Breast epithelium (tissue), 3 donors: ENCODE results near the gene LEMD1.

Experiments
- POLR2A ChIP-seq: fragments of 450-650 bp; IDR thresholded peaks from one replicate; pipeline ENCODE4 v1.6.1; 2016; ENCODE audit warnings: antibody characterized with exemption, mild to moderate bottlenecking, moderate library complexity
- TF ChIP-seq, protein P1 (sequence below), 3 donors: fragments of 450-650 bp; IDR thresholded peaks; one replicate each; pipeline ENCODE4 v1.5.1; 2016 to 2017; ENCODE audit warnings: antibody characterized with exemption in 3 of 3, mild to moderate bottlenecking in 3 of 3, moderate library complexity in 3 of 3

DNA sequence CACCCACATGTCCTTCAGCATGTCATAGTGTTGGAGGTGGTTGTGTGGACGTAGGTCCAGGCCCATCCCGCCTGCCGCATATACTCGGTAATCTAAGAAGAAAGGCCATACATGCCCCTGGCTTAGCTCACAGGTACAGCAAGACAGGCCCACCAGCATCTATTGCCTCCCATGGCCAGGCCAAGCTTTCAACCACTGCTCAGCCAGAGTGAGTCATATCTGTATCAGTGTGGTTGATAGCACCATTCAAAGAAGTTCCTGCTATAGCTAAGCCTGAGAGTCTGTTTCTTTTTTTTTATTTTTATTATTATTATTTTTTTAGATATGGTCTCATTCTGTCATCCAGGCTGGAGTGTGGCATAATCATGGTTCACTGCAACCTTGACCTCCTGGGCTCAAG lies 82.1 kb downstream of the LEMD1 start:
- TF ChIP-seq, protein P1, sequence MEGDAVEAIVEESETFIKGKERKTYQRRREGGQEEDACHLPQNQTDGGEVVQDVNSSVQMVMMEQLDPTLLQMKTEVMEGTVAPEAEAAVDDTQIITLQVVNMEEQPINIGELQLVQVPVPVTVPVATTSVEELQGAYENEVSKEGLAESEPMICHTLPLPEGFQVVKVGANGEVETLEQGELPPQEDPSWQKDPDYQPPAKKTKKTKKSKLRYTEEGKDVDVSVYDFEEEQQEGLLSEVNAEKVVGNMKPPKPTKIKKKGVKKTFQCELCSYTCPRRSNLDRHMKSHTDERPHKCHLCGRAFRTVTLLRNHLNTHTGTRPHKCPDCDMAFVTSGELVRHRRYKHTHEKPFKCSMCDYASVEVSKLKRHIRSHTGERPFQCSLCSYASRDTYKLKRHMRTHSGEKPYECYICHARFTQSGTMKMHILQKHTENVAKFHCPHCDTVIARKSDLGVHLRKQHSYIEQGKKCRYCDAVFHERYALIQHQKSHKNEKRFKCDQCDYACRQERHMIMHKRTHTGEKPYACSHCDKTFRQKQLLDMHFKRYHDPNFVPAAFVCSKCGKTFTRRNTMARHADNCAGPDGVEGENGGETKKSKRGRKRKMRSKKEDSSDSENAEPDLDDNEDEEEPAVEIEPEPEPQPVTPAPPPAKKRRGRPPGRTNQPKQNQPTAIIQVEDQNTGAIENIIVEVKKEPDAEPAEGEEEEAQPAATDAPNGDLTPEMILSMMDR (IDR thresholded peaks at IDR 0.05): no peak
- TF ChIP-seq POLR2A: no peak
